Measurements from ENCODE around the gene YIPF6. TPM values are rescaled to one million over a fixed set of nuclear protein-coding genes. Genes with fewer than 3 reads are reported as not detected.
A peak's percentile ranks its signal among the peaks of the same experiment; 100 is the strongest.
"Not testable (repeated sequence)": the region's sequence is repeated elsewhere in the genome, so short reads cannot be mapped to it uniquely, and the experiment has no call there.

YIPF6 gene
- total RNA-seq, 2 experiments from 2014 or later: 19.0 to 20.7 TPM

DNA sequence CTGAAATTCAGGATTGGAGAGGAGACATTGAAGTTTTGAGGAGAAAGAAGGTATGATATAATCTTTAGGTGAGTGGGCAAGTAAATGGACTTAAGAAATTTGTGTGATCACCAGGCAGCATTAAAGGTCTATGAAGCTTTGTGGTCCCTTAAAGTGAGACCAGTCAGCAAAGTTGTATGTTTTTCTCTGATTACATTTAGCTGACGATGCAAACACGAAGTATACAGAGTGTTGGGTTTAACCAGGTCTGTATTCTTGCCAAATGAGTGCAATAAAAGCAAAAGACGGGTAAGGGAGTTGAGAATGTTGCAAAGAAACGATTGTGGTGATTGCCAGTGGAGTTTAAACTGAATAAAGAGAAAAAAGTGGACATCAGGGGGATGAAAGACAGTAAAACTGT is 11.6 kb upstream of the YIPF6 start:
- Mint-ChIP-seq H3K4me1 (ENCODE audit: low read depth) (no peaks in the 10 kb centered on the region), H3K27ac (no peak overlapping the region), H3K4me3 (no peak overlapping the region), H3K36me3 (ENCODE audit: low read depth) (no peaks in the 10 kb centered on the region), H3K9me3 (no peaks in the 10 kb centered on the region), H3K27me3 (ENCODE audit: low read depth) (no peaks in the 10 kb centered on the region)
- CTCF ChIA-PET: no interaction called here
- intact Hi-C loops (cut with micrococcal nuclease): no loop called here
- no peak for DNase-seq

- Mint-ChIP-seq H3K4me1 (ENCODE audit: low read depth) (no peaks in the 10 kb centered on the region), H3K27ac (no peak overlapping the region), H3K9me3 (no peaks in the 10 kb centered on the region), H3K27me3 (ENCODE audit: low read depth) (no peaks in the 10 kb centered on the region), H3K36me3 (ENCODE audit: low read depth) (no peaks in the 10 kb centered on the region), H3K4me3 (no peak overlapping the region)
- CTCF ChIA-PET: no interaction called here
- DNase-seq: no peak
- intact Hi-C loops (cut with micrococcal nuclease): no loop called here
Measured at GRCh38 chrX:68487924-68488323, 10.9 kb upstream of the YIPF6 start.

DNA sequence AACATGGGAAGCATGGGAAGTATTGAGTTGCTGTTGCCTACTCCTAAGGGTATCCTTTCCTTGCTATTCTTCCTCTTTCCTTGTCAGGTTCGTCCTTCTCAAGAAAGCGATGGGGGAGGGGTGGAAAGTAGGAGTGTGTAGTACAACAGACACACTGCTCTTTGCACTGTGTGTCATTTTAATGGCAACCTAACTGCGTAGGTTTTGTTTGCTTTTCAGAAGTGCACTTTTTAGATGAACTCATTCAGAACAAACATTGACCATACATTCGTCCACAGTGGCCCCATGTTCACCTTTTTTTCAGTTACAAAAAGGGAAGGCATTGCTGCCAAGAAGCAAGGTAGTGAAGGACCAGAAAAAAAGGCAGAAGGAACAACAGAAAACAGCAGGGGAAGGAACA is 10.2 kb upstream of the YIPF6 start:
- no peaks in the 10 kb centered on the region for H3K4me1 Mint-ChIP-seq (ENCODE audit: low read depth)
- intact Hi-C loops (cut with micrococcal nuclease): no loop called here
- no peak overlapping the region for H3K4me3 Mint-ChIP-seq
- DNase-seq: no peak
- H3K27ac Mint-ChIP-seq: no peak overlapping the region
- H3K9me3 Mint-ChIP-seq: no peaks in the 10 kb centered on the region
- CTCF ChIA-PET: no interaction called here
- no peaks in the 10 kb centered on the region for H3K27me3 Mint-ChIP-seq (ENCODE audit: low read depth)
- H3K36me3 Mint-ChIP-seq (ENCODE audit: low read depth): no peaks in the 10 kb centered on the region

- Mint-ChIP-seq H3K27me3 (ENCODE audit: low read depth) (no peaks in the 10 kb centered on the region), H3K36me3 (ENCODE audit: low read depth) (no peaks in the 10 kb centered on the region), H3K4me3 (no peak overlapping the region), H3K4me1 (ENCODE audit: low read depth) (no peaks in the 10 kb centered on the region), H3K27ac (no peak overlapping the region), H3K9me3 (no peaks in the 10 kb centered on the region)
- CTCF ChIA-PET: no interaction called here
- DNase-seq: no peak
- intact Hi-C loops (cut with micrococcal nuclease): no loop called here
Measured at GRCh38 chrX:68490644-68491043, 8.2 kb upstream of the YIPF6 start.

DNA sequence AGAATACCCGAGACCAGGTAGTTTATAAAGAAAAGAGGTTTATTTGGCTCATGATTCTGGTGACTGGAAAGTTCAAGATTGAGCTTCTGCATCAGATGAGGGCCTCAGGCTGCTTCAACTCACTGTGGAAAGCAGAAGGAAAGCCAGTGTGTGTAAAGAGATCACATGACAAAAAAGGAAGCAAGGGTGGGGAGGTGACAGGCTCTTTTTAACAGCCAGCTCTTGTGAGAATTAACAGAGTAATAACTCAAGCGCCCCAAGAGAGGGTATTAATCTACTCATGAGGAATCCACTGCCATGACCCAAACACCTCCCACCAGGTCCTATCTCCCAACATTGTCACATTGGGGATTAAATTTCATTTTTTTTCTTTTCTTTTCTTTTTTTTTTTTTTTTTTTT is 6.3 kb upstream of the YIPF6 start:
- no peaks in the 10 kb centered on the region for H3K36me3 Mint-ChIP-seq (ENCODE audit: low read depth)
- H3K4me3 Mint-ChIP-seq: no peak overlapping the region
- CTCF ChIA-PET: no interaction called here
- no peaks in the 10 kb centered on the region for H3K27me3 Mint-ChIP-seq (ENCODE audit: low read depth)
- H3K27ac Mint-ChIP-seq: no peak overlapping the region
- intact Hi-C loops (cut with micrococcal nuclease): no loop called here
- H3K9me3 Mint-ChIP-seq: no peaks in the 10 kb centered on the region
- DNase-seq: no peak
- H3K4me1 Mint-ChIP-seq (ENCODE audit: low read depth): no peaks in the 10 kb centered on the region

DNA sequence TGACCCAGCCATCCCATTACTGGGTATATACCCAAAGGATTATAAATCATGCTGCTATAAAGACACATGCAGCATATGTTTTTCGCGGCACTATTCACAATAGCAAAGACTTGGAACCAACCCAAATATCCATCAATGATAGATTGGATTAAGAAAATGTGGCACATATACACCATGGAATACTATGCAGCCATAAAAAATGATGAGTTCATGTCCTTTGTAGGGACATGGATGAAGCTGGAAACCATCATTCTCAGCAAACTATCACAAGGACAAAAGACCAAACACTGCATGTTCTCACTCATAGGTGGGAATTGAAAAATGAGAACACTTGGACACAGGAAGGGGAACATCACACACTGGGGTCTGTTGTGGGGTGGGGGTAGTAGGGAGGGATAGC is 5.1 kb upstream of the YIPF6 start:
- H3K27me3 Mint-ChIP-seq (ENCODE audit: low read depth); intact Hi-C loops (cut with micrococcal nuclease); H3K9me3 Mint-ChIP-seq; H3K27ac Mint-ChIP-seq; H3K4me3 Mint-ChIP-seq; H3K4me1 Mint-ChIP-seq (ENCODE audit: low read depth); DNase-seq; H3K36me3 Mint-ChIP-seq (ENCODE audit: low read depth); CTCF ChIA-PET: not testable (repeated sequence)

DNA sequence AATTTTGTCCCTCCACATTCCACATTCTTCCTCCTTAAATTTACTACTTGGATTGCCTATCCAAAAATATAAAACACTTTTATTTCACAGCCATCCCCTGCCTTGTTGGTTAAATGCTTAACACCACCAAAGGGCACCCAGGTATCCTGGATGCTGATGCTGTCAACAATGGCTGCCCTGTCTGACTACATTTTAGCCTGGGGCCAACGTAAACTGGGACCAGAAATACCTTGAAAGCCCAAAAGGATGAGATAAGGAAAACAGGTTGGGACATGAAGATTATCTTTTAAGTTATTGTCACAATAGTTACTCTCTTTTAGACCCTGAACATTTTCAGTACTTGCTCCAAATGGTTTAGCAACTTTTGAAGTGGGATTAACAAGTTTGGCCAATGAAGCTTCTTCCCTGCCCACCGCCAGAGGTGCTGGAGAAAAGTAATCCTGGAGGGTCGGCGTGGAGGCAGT is 775 bp upstream of the YIPF6 start:
- peak; percentile 9 for DNase-seq
- intact Hi-C loops (cut with micrococcal nuclease): no loop called here
- H3K36me3 Mint-ChIP-seq (ENCODE audit: low read depth): no peaks in the 10 kb centered on the region
- no peaks in the 10 kb centered on the region for H3K27me3 Mint-ChIP-seq (ENCODE audit: low read depth)
- CTCF ChIA-PET: interaction anchor here (1.0 kb wide), 1 partner anchor 13 kb away, joined by 3 read pairs; no protein-coding TSS in a partner anchor
- H3K4me1 Mint-ChIP-seq (ENCODE audit: low read depth): peaks cover 20% of the 10 kb centered on the region
- H3K9me3 Mint-ChIP-seq: no peaks in the 10 kb centered on the region
- peak overlapping the region; percentile 97 for H3K27ac Mint-ChIP-seq
- peak overlapping the region; percentile 92 for H3K4me3 Mint-ChIP-seq

GRCh38 chrX:68499543-68500504 is 973 bp downstream of the YIPF6 start:
- H3K4me3 Mint-ChIP-seq: peak overlapping the region; percentile 92
- CTCF ChIA-PET: no interaction called here
- H3K27ac Mint-ChIP-seq: peak overlapping the region; percentile 97
- H3K36me3 Mint-ChIP-seq (ENCODE audit: low read depth): no peaks in the 10 kb centered on the region
- no peaks in the 10 kb centered on the region for H3K9me3 Mint-ChIP-seq
- no peak for DNase-seq
- intact Hi-C loops (cut with micrococcal nuclease): loop anchor here (5.0 to 10.0 kb wide), 4 partner anchors 192 to 725 kb away; partner anchors contain the start of gene EFNB1
- no peaks in the 10 kb centered on the region for H3K27me3 Mint-ChIP-seq (ENCODE audit: low read depth)
- peaks cover 35% of the 10 kb centered on the region for H3K4me1 Mint-ChIP-seq (ENCODE audit: low read depth)

- no peak overlapping the region for H3K4me3 Mint-ChIP-seq
- CTCF ChIA-PET: no interaction called here
- intact Hi-C loops (cut with micrococcal nuclease): loop anchor here (1.0 to 10.0 kb wide), 6 partner anchors 67 to 721 kb away; partner anchors contain the start of genes EFNB1 and PJA1
- DNase-seq: peak; percentile 86
- H3K27ac Mint-ChIP-seq: peak overlapping the region; percentile 92
- peaks cover 60% of the 10 kb centered on the region for H3K4me1 Mint-ChIP-seq (ENCODE audit: low read depth)
- H3K27me3 Mint-ChIP-seq (ENCODE audit: low read depth): no peaks in the 10 kb centered on the region
- H3K36me3 Mint-ChIP-seq (ENCODE audit: low read depth): peaks cover 3% of the 10 kb centered on the region
- no peaks in the 10 kb centered on the region for H3K9me3 Mint-ChIP-seq
Measured at GRCh38 chrX:68503836-68504636, 5.2 kb downstream of the YIPF6 start.

DNA sequence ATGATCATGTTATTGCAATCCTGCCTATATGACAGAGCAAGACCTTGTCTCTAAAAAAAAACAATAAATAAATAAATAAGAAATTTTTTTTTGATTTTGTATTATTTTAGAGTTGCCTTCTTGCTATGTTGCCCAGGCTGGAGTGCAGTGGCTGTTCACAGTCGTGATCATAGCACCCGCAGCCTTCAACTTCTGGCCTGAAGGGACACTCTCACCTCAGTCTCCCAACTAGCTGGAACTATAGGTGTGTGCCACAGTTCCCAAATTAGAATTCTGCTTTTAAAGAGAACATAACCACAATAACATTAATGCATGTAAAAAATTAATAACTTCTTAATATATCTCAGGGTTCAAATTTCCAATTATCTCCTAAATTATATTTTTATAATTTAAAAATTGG is 7.8 kb downstream of the YIPF6 start:
- no peak overlapping the region for H3K27ac Mint-ChIP-seq
- no peak for DNase-seq
- CTCF ChIA-PET: no interaction called here
- intact Hi-C loops (cut with micrococcal nuclease): loop anchor here (10.0 kb wide), 1 partner anchor 718 kb away; no protein-coding TSS in a partner anchor
- H3K27me3 Mint-ChIP-seq (ENCODE audit: low read depth): no peaks in the 10 kb centered on the region
- no peaks in the 10 kb centered on the region for H3K9me3 Mint-ChIP-seq
- peaks cover 60% of the 10 kb centered on the region for H3K4me1 Mint-ChIP-seq (ENCODE audit: low read depth)
- peaks cover 7% of the 10 kb centered on the region for H3K36me3 Mint-ChIP-seq (ENCODE audit: low read depth)
- no peak overlapping the region for H3K4me3 Mint-ChIP-seq

GRCh38 chrX:68508799-68509198 is 9.9 kb downstream of the YIPF6 start:
- intact Hi-C loops (cut with micrococcal nuclease): loop anchor here (10.0 kb wide), 1 partner anchor 716 kb away; no protein-coding TSS in a partner anchor
- Mint-ChIP-seq H3K36me3 (ENCODE audit: low read depth) (peaks cover 11% of the 10 kb centered on the region), H3K27ac (peak overlapping the region; percentile 24), H3K9me3 (no peaks in the 10 kb centered on the region), H3K4me1 (ENCODE audit: low read depth) (peaks cover 43% of the 10 kb centered on the region), H3K27me3 (ENCODE audit: low read depth) (no peaks in the 10 kb centered on the region), H3K4me3 (no peak overlapping the region)
- no peak for DNase-seq
- CTCF ChIA-PET: no interaction called here

DNA sequence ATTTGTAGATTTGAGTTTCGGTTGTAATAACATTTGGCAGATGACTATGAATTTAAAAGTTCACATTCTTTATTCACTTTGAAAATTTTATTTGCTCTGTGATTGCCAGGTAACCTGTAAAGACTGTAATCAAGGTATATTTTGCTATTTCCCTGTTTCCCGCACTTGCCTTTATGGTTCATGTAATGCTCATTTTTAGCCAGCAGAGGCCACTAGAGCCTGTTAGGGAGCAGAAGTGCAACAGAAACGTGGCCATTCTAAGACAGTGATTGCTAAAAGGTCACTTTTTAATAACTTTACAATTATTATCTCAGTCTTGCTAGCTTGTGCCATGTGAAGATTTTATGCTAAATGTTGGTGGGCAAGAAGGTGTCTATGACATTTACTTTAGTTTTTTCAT is 12.4 kb downstream of the YIPF6 start:
- peak; percentile 43 for DNase-seq
- CTCF ChIA-PET: interaction anchor here (1.0 kb wide), 1 partner anchor 13 kb away, joined by 3 read pairs; the partner anchor contains the start of gene YIPF6
- Mint-ChIP-seq H3K9me3 (no peaks in the 10 kb centered on the region), H3K4me1 (ENCODE audit: low read depth) (peaks cover 22% of the 10 kb centered on the region), H3K4me3 (no peak overlapping the region), H3K36me3 (ENCODE audit: low read depth) (peaks cover 11% of the 10 kb centered on the region), H3K27me3 (ENCODE audit: low read depth) (no peaks in the 10 kb centered on the region), H3K27ac (no peak overlapping the region)
- intact Hi-C loops (cut with micrococcal nuclease): loop anchor here (2.0 to 5.0 kb wide), 3 partner anchors 200 to 314 kb away; no protein-coding TSS in a partner anchor

Measured in activated naive CD4-positive, alpha-beta T cell treated with anti-CD3 and anti-CD28 coated beads for 36 hours (primary cell).